ENCODE measurements around the gene DTHD1.

GRCh38 chr4:36243355-36244256, 37.8 kb upstream of the DTHD1 start:
- TF ChIP-seq, protein P1, sequence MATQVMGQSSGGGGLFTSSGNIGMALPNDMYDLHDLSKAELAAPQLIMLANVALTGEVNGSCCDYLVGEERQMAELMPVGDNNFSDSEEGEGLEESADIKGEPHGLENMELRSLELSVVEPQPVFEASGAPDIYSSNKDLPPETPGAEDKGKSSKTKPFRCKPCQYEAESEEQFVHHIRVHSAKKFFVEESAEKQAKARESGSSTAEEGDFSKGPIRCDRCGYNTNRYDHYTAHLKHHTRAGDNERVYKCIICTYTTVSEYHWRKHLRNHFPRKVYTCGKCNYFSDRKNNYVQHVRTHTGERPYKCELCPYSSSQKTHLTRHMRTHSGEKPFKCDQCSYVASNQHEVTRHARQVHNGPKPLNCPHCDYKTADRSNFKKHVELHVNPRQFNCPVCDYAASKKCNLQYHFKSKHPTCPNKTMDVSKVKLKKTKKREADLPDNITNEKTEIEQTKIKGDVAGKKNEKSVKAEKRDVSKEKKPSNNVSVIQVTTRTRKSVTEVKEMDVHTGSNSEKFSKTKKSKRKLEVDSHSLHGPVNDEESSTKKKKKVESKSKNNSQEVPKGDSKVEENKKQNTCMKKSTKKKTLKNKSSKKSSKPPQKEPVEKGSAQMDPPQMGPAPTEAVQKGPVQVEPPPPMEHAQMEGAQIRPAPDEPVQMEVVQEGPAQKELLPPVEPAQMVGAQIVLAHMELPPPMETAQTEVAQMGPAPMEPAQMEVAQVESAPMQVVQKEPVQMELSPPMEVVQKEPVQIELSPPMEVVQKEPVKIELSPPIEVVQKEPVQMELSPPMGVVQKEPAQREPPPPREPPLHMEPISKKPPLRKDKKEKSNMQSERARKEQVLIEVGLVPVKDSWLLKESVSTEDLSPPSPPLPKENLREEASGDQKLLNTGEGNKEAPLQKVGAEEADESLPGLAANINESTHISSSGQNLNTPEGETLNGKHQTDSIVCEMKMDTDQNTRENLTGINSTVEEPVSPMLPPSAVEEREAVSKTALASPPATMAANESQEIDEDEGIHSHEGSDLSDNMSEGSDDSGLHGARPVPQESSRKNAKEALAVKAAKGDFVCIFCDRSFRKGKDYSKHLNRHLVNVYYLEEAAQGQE (IDR thresholded peaks at IDR 0.05; ENCODE audit: low read depth) = no peak
- TF ChIP-seq FOXM1 (IDR thresholded peaks at IDR 0.05; ENCODE audit: borderline replicate concordance, low read depth) (no peak), RAD21 (IDR thresholded peaks at IDR 0.05; ENCODE audit: low read depth) (no peak), EGR1 (IDR thresholded peaks at IDR 0.05) (peak; percentile 76), CEBPB (IDR thresholded peaks at IDR 0.05) (no peak), NFIC (IDR thresholded peaks at IDR 0.05) (no peak)
- TF ChIP-seq, protein P2, sequence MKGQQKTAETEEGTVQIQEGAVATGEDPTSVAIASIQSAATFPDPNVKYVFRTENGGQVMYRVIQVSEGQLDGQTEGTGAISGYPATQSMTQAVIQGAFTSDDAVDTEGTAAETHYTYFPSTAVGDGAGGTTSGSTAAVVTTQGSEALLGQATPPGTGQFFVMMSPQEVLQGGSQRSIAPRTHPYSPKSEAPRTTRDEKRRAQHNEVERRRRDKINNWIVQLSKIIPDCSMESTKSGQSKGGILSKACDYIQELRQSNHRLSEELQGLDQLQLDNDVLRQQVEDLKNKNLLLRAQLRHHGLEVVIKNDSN (IDR thresholded peaks at IDR 0.05) = no peak

Data from Ishikawa (cell line).